HG03439 (cell line): ENCODE data around the gene MAP2K4.

Experiments used
- ATAC-seq: cut with Tn5 transposase; IDR thresholded peaks from one replicate; pipeline ENCODE4 v1.9.1; 2021; ENCODE audit warnings: mild to moderate bottlenecking, moderate library complexity; ENCODE audit not compliant: unreplicated experiment

The MAP2K4 gene

GRCh38 chr17:12085076-12085949 is 64.6 kb downstream of the MAP2K4 start:
- no peak for ATAC-seq

GRCh38 chr17:12088035-12088434 is 67.4 kb downstream of the MAP2K4 start:
- no peak for ATAC-seq

- ATAC-seq: no peak
These were observed 69.2 kb downstream of the MAP2K4 start for GRCh38 chr17:12089809-12090384.

- ATAC-seq: no peak
These were observed 73.7 kb downstream of the MAP2K4 start for GRCh38 chr17:12094336-12094735.

GRCh38 chr17:12095522-12095921 is 74.8 kb downstream of the MAP2K4 start:
- ATAC-seq: no peak

GRCh38 chr17:12097326-12097725 is 76.6 kb downstream of the MAP2K4 start:
- ATAC-seq: no peak

- ATAC-seq: peak; percentile 69
These were observed 77.9 kb downstream of the MAP2K4 start for GRCh38 chr17:12098568-12098967.

GRCh38 chr17:12099412-12099811 is 78.7 kb downstream of the MAP2K4 start:
- no peak for ATAC-seq

- ATAC-seq: no peak
These were observed 84.2 kb downstream of the MAP2K4 start for GRCh38 chr17:12104831-12105230.

- ATAC-seq: no peak
These were observed 87.2 kb downstream of the MAP2K4 start for GRCh38 chr17:12107905-12108304.

GRCh38 chr17:12110906-12111305 is 90.2 kb downstream of the MAP2K4 start:
- no peak for ATAC-seq

- ATAC-seq: no peak
These were observed 92.5 kb downstream of the MAP2K4 start for GRCh38 chr17:12113156-12113555.

- ATAC-seq: no peak
These were observed 94.2 kb downstream of the MAP2K4 start for GRCh38 chr17:12114686-12115418.

GRCh38 chr17:12116143-12116542 is 95.5 kb downstream of the MAP2K4 start:
- ATAC-seq: no peak

GRCh38 chr17:12118617-12119016 is 97.9 kb downstream of the MAP2K4 start:
- no peak for ATAC-seq

GRCh38 chr17:12122075-12122474 is 101.4 kb downstream of the MAP2K4 start:
- no peak for ATAC-seq

- no peak for ATAC-seq
These were observed 106.5 kb downstream of the MAP2K4 start for GRCh38 chr17:12127177-12127576.

GRCh38 chr17:12127667-12128066 is 107.0 kb downstream of the MAP2K4 start:
- no peak for ATAC-seq

- no peak for ATAC-seq
These were observed 108.3 kb downstream of the MAP2K4 start for GRCh38 chr17:12128946-12129345.

GRCh38 chr17:12133183-12133582 is 112.5 kb downstream of the MAP2K4 start:
- ATAC-seq: no peak

GRCh38 chr17:12134101-12134500 is 113.4 kb downstream of the MAP2K4 start:
- ATAC-seq: no peak

GRCh38 chr17:12134587-12134986 is 113.9 kb downstream of the MAP2K4 start:
- no peak for ATAC-seq
